SK-N-SH treated with all-trans-retinoic acid at 6 μM for 48 hours (cell line): ENCODE measurements around the gene CRYBG3.

Experiments
- ATAC-seq: fragments of 200-7000 bp; cut with Tn5 transposase; 3 replicates; pipeline ENCODE4 v1.9.1; 2020; ENCODE audit warnings: mild to moderate bottlenecking, moderate library complexity
- ARNTL ChIP-seq: fragments of 450-650 bp; formaldehyde crosslinking; IDR thresholded peaks from 2 replicates; pipeline ENCODE4 v1.5.0; 2020; ENCODE audit warnings: low read depth, mild to moderate bottlenecking, moderate library complexity, borderline replicate concordance
- BACH2 ChIP-seq: fragments of 250-450 bp; sonication (Bioruptor Pico); IDR thresholded peaks from 2 replicates; pipeline ENCODE4 v1.9.0; 2021; ENCODE audit warnings: mild to moderate bottlenecking, borderline replicate concordance
- CREB5 ChIP-seq: fragments of 250-450 bp; sonication (Bioruptor Pico); IDR thresholded peaks from 2 replicates; pipeline ENCODE4 v1.5.1; 2020; ENCODE audit warnings: low read depth, mild to moderate bottlenecking, moderate library complexity
- CSDC2 ChIP-seq: fragments of 250-450 bp; sonication (Bioruptor Pico); IDR thresholded peaks from 2 replicates; pipeline ENCODE4 v1.5.0; 2020; ENCODE audit warnings: mild to moderate bottlenecking, moderate library complexity
- GLIS3 ChIP-seq: fragments of 250-450 bp; sonication (Bioruptor Pico); IDR thresholded peaks from 2 replicates; pipeline ENCODE4 v1.5.0; 2020; ENCODE audit warnings: mild to moderate bottlenecking, moderate library complexity
- ISL1 ChIP-seq: fragments of 250-450 bp; sonication (Bioruptor Pico); IDR thresholded peaks from 2 replicates; pipeline ENCODE4 v2.1.2; 2022; ENCODE audit warnings: mild to moderate bottlenecking, moderate library complexity
- OSR1 ChIP-seq: fragments of 250-450 bp; sonication (Bioruptor Pico); IDR thresholded peaks from 2 replicates; pipeline ENCODE4 v1.8.0; 2022; ENCODE audit warnings: moderate library complexity, mild to moderate bottlenecking, inconsistent platforms
- POU6F1 ChIP-seq: fragments of 250-450 bp; sonication (Bioruptor Pico); IDR thresholded peaks from 2 replicates; pipeline ENCODE4 v1.8.0; 2021; ENCODE audit warnings: low read depth, mild to moderate bottlenecking, moderate library complexity, borderline replicate concordance
- PPARA ChIP-seq: fragments of 250-450 bp; sonication (Bioruptor Pico); IDR thresholded peaks from 2 replicates; pipeline ENCODE4 v1.5.0; 2020; ENCODE audit warnings: mild to moderate bottlenecking, borderline replicate concordance
- RARB ChIP-seq: fragments of 250-450 bp; sonication (Bioruptor Pico); IDR thresholded peaks from 2 replicates; pipeline ENCODE4 v1.8.0; 2021; ENCODE audit warnings: mild to moderate bottlenecking, moderate library complexity
- SNAI2 ChIP-seq: fragments of 250-450 bp; sonication (Bioruptor Pico); IDR thresholded peaks from 2 replicates; pipeline ENCODE4 v1.5.0; 2020; ENCODE audit warnings: mild to moderate bottlenecking, moderate library complexity
- TCF4 ChIP-seq: fragments of 250-450 bp; sonication (Bioruptor Pico); IDR thresholded peaks from 2 replicates; pipeline ENCODE4 v1.8.0; 2021; ENCODE audit warnings: mild to moderate bottlenecking, moderate library complexity, borderline replicate concordance
- TOX ChIP-seq: fragments of 250-450 bp; sonication (Bioruptor Pico); IDR thresholded peaks from 2 replicates; pipeline ENCODE4 v1.8.0; 2021; ENCODE audit warnings: mild to moderate bottlenecking, moderate library complexity, borderline replicate concordance
- TSHZ2 ChIP-seq: fragments of 250-450 bp; sonication (Bioruptor Pico); IDR thresholded peaks from 2 replicates; pipeline ENCODE4 v1.5.0; 2020; ENCODE audit warnings: mild to moderate bottlenecking, moderate library complexity
- ZC3H10 ChIP-seq: fragments of 250-450 bp; sonication (Bioruptor Pico); IDR thresholded peaks from 2 replicates; pipeline ENCODE4 v1.5.1; 2021; ENCODE audit warnings: mild to moderate bottlenecking, moderate library complexity
- ZFP3 ChIP-seq: fragments of 250-450 bp; sonication (Bioruptor Pico); IDR thresholded peaks from 2 replicates; pipeline ENCODE4 v1.5.0; 2020; ENCODE audit warnings: mild to moderate bottlenecking, moderate library complexity
- ZFP30 ChIP-seq: fragments of 450-650 bp; formaldehyde crosslinking; IDR thresholded peaks from 2 replicates; pipeline ENCODE4 v1.5.0; 2022; ENCODE audit warnings: mild to moderate bottlenecking, moderate library complexity
- ZNF565 ChIP-seq: fragments of 450-650 bp; formaldehyde crosslinking; conservative IDR thresholded peaks from 2 replicates; pipeline ENCODE4 v1.5.0; 2020; ENCODE audit warnings: low read depth, mild to moderate bottlenecking, moderate library complexity
- ZNF70 ChIP-seq: fragments of 450-650 bp; formaldehyde crosslinking; IDR thresholded peaks from 2 replicates; pipeline ENCODE4 v1.5.0; 2020; ENCODE audit warnings: mild to moderate bottlenecking, moderate library complexity
- ZNF8 ChIP-seq: fragments of 450-650 bp; formaldehyde crosslinking; IDR thresholded peaks from 2 replicates; pipeline ENCODE4 v1.5.0; 2020; ENCODE audit warnings: mild to moderate bottlenecking, moderate library complexity
- TF ChIP-seq, protein P1 (sequence below): fragments of 250-450 bp; sonication (Bioruptor Pico); IDR thresholded peaks from 2 replicates; pipeline ENCODE4 v1.5.1; 2021; ENCODE audit warnings: mild to moderate bottlenecking, moderate library complexity
- TF ChIP-seq, protein P2 (sequence below): fragments of 250-450 bp; sonication (Bioruptor Pico); IDR thresholded peaks from 2 replicates; pipeline ENCODE4 v1.8.0; 2020; ENCODE audit warnings: mild to moderate bottlenecking, moderate library complexity, borderline replicate concordance

The CRYBG3 gene

GRCh38 chr3:97821774-97822358, at the start of gene CRYBG3:
TSS of gene CRYBG3 (plus strand) at chr3:97822011. CDS start at chr3:97822207, 196 bp downstream.
- peak; percentile 98 for ATAC-seq
- TF ChIP-seq ZFP3 (CRISPR knock-in tag), result no peak
- no peak for TF ChIP-seq ZC3H10 (CRISPR knock-in tag)
- TF ChIP-seq, protein P1, sequence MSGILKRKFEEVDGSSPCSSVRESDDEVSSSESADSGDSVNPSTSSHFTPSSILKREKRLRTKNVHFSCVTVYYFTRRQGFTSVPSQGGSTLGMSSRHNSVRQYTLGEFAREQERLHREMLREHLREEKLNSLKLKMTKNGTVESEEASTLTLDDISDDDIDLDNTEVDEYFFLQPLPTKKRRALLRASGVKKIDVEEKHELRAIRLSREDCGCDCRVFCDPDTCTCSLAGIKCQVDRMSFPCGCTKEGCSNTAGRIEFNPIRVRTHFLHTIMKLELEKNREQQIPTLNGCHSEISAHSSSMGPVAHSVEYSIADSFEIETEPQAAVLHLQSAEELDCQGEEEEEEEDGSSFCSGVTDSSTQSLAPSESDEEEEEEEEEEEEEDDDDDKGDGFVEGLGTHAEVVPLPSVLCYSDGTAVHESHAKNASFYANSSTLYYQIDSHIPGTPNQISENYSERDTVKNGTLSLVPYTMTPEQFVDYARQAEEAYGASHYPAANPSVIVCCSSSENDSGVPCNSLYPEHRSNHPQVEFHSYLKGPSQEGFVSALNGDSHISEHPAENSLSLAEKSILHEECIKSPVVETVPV (CRISPR knock-in tag), result no peak
- TF ChIP-seq ISL1 (CRISPR knock-in tag), result no peak
- no peak for TF ChIP-seq CSDC2 (CRISPR knock-in tag)
- no peak for TF ChIP-seq SNAI2
- no peak for TF ChIP-seq ZNF8 (CRISPR knock-in tag)
- no peak for TF ChIP-seq CREB5 (CRISPR knock-in tag)
- no peak for TF ChIP-seq GLIS3

- TF ChIP-seq ZFP30 (CRISPR knock-in tag) (no peak), TCF4 (CRISPR knock-in tag) (no peak), RARB (no peak), CSDC2 (CRISPR knock-in tag) (no peak), ISL1 (CRISPR knock-in tag) (no peak), ARNTL (no peak), CREB5 (CRISPR knock-in tag) (no peak), ZNF70 (CRISPR knock-in tag) (no peak), PPARA (CRISPR knock-in tag) (no peak), OSR1 (no peak), ZNF565 (no peak), TSHZ2 (CRISPR knock-in tag) (no peak), ZNF8 (CRISPR knock-in tag) (no peak), TOX (no peak), GLIS3 (no peak), ZFP3 (CRISPR knock-in tag) (no peak), POU6F1 (CRISPR knock-in tag) (no peak), BACH2 (no peak)
- TF ChIP-seq, protein P2, sequence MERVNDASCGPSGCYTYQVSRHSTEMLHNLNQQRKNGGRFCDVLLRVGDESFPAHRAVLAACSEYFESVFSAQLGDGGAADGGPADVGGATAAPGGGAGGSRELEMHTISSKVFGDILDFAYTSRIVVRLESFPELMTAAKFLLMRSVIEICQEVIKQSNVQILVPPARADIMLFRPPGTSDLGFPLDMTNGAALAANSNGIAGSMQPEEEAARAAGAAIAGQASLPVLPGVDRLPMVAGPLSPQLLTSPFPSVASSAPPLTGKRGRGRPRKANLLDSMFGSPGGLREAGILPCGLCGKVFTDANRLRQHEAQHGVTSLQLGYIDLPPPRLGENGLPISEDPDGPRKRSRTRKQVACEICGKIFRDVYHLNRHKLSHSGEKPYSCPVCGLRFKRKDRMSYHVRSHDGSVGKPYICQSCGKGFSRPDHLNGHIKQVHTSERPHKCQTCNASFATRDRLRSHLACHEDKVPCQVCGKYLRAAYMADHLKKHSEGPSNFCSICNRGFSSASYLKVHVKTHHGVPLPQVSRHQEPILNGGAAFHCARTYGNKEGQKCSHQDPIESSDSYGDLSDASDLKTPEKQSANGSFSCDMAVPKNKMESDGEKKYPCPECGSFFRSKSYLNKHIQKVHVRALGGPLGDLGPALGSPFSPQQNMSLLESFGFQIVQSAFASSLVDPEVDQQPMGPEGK, result no peak
- TF ChIP-seq, protein P1 (CRISPR knock-in tag), result no peak
- ATAC-seq, result no peak
These were observed 48.9 kb upstream of the CRYBG3 start for GRCh38 chr3:97772926-97773325.
